ENCODE measurements around the gene MEST.

DNA sequence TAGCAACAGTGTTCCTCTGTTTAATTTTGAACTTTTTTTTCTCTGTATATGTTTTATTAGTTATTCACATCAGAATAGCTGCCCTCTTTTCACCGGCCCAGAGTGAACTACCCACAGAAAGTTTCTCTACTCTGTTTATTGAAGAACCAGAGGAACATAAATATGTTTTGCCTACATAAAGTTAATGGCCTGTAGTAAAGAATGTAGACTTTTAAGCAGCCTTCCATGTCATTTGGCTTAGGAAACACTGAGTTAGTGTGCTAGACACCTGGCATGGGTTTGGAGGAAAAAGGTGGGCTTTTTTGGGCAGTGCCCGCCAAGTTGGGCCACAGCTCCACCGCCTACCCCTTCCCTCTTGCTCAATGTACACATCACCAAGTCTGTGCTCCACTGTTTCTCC is 8.9 kb upstream of the MEST start:
- no peak for TF ChIP-seq POLR2A (IDR thresholded peaks at IDR 0.05)
- TF ChIP-seq, protein P1, sequence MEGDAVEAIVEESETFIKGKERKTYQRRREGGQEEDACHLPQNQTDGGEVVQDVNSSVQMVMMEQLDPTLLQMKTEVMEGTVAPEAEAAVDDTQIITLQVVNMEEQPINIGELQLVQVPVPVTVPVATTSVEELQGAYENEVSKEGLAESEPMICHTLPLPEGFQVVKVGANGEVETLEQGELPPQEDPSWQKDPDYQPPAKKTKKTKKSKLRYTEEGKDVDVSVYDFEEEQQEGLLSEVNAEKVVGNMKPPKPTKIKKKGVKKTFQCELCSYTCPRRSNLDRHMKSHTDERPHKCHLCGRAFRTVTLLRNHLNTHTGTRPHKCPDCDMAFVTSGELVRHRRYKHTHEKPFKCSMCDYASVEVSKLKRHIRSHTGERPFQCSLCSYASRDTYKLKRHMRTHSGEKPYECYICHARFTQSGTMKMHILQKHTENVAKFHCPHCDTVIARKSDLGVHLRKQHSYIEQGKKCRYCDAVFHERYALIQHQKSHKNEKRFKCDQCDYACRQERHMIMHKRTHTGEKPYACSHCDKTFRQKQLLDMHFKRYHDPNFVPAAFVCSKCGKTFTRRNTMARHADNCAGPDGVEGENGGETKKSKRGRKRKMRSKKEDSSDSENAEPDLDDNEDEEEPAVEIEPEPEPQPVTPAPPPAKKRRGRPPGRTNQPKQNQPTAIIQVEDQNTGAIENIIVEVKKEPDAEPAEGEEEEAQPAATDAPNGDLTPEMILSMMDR (IDR thresholded peaks at IDR 0.05), result no peak

All from right lobe of liver (tissue), 4 donors.